H1 (cell line): Measurements from ENCODE around the gene KRTAP19-2. TPM values are rescaled to one million over a fixed set of nuclear protein-coding genes. Genes with fewer than 3 reads are reported as not detected.

Experiments used
- CTCF ChIA-PET: fragments of 300-600 bp; sonication (Branson Sonifier 250); formaldehyde crosslinking; loops from one replicate; lab custom pipeline; 2021; ENCODE audit not compliant: partially characterized antibody; lab: Charles Lee
- POLR2A ChIA-PET: fragments of 300-600 bp; sonication (Branson Sonifier 250); formaldehyde crosslinking; loops from one replicate; lab custom pipeline; 2021; ENCODE audit warnings: inconsistent platforms; ENCODE audit not compliant: partially characterized antibody; lab: Charles Lee
- DNase-seq, 2 experiments: peaks; one replicate each; pipeline versions ENCODE4 v3.0.0 to v3.0.0-alpha.2; 2010 to 2022; ENCODE audit warnings: low spot score in 2 of 2, low read depth in 1 of 2, mixed read lengths in 1 of 2
- FAIRE-seq: peaks from 2 replicates; lab custom pipeline; 2011; peaks lifted over from hg19 to GRCh38; lab: Jason Lieb, UNC
- H2AFZ ChIP-seq: 2 replicates; pipeline ENCODE4 v1.8.1; 2012; ENCODE audit warnings: low read length, inconsistent platforms
- H2AK5ac ChIP-seq: 2 replicates; pipeline ENCODE4 v1.6.1; 2013; ENCODE audit warnings: low read depth, low read length
- H2BK120ac ChIP-seq: replicated peaks from 2 replicates; pipeline ENCODE3; 2013; ENCODE audit warnings: low read depth, low read length, inconsistent platforms
- H2BK12ac ChIP-seq: 2 replicates; pipeline ENCODE4 v1.6.1; 2013; ENCODE audit warnings: low read depth, low read length
- H2BK15ac ChIP-seq: 2 replicates; pipeline ENCODE4 v1.6.1; 2013; ENCODE audit warnings: low read length
- H2BK20ac ChIP-seq: 2 replicates; pipeline ENCODE4 v1.6.1; 2013; ENCODE audit warnings: low read length
- H2BK5ac ChIP-seq: 2 replicates; pipeline ENCODE4 v1.6.1; 2013; ENCODE audit warnings: low read depth, low read length
- H3K14ac ChIP-seq: 2 replicates; pipeline ENCODE4 v1.6.1; 2013; ENCODE audit warnings: inconsistent platforms; ENCODE audit not compliant: insufficient read length
- H3K18ac ChIP-seq: 2 replicates; pipeline ENCODE4 v1.6.1; 2013; ENCODE audit warnings: low read length; ENCODE audit errors: extremely low read depth
- H3K23ac ChIP-seq: 2 replicates; pipeline ENCODE4 v1.6.1; 2013; ENCODE audit warnings: inconsistent platforms; ENCODE audit not compliant: insufficient read length
- H3K23me2 ChIP-seq: 2 replicates; pipeline ENCODE4 v1.6.1; 2013; ENCODE audit warnings: low read depth, low read length
- H3K27ac ChIP-seq: 2 replicates; pipeline ENCODE4 v1.6.1; 2011; ENCODE audit warnings: low read depth, low read length, inconsistent platforms
- H3K27me3 ChIP-seq, 4 experiments: replicated peaks in 1 of 4; 1 replicate in 1 of 4; 2 replicates in 3 of 4; pipeline versions ENCODE4 v1.6.1 to v1.8.1; 2011 to 2013; ENCODE audit warnings: low read length in 3 of 4, mild to moderate bottlenecking in 3 of 4, inconsistent platforms in 2 of 4, mixed read lengths in 2 of 4, moderate library complexity in 1 of 4; ENCODE audit not compliant: control insufficient read depth in 3 of 4, insufficient read depth in 3 of 4; ENCODE audit errors: extremely low read depth in 1 of 4
- H3K36me3 ChIP-seq, 4 experiments: 2 replicates each; pipeline versions ENCODE4 v1.6.1 to v1.8.1; 2011 to 2013; ENCODE audit warnings: mild to moderate bottlenecking in 4 of 4, low read length in 3 of 4, moderate library complexity in 2 of 4, control low read depth in 1 of 4, inconsistent platforms in 1 of 4; ENCODE audit not compliant: insufficient read depth in 4 of 4, control insufficient read depth in 2 of 4
- H3K4ac ChIP-seq: replicated peaks from 2 replicates; pipeline ENCODE3; 2013; ENCODE audit warnings: low read length, low read depth, mixed read lengths, inconsistent platforms; ENCODE audit not compliant: insufficient read length
- H3K4me1 ChIP-seq, 4 experiments: replicated peaks in 1 of 4; 1 replicate in 1 of 4; 2 replicates in 3 of 4; pipeline versions ENCODE4 v1.6.1 to v1.8.1; 2011 to 2013; ENCODE audit warnings: low read length in 3 of 4, inconsistent platforms in 2 of 4, mixed read lengths in 1 of 4; ENCODE audit not compliant: insufficient read depth in 4 of 4, control insufficient read depth in 3 of 4
- H3K4me2 ChIP-seq, 2 experiments: 2 replicates each; pipeline versions ENCODE4 v1.6.1 to v1.8.1; 2011 to 2013; ENCODE audit warnings: low read depth in 2 of 2, low read length in 2 of 2, control low read depth in 1 of 2, inconsistent platforms in 1 of 2, mild to moderate bottlenecking in 1 of 2; ENCODE audit not compliant: insufficient read depth in 1 of 2
- H3K4me3 ChIP-seq, 4 experiments: fragments of 200-600, 300-600 bp in 1 of 4; sonication (generic), shearing (Covaris generic), sonication (Bioruptor Twin) in 1 of 4; 2 replicates each; pipeline versions ENCODE4 v1.5.1 to v1.8.1; 2011 to 2016; ENCODE audit warnings: low read length in 4 of 4, low read depth in 3 of 4, control low read depth in 2 of 4, inconsistent platforms in 2 of 4, mild to moderate bottlenecking in 2 of 4, mixed read lengths in 1 of 4, moderate library complexity in 1 of 4; ENCODE audit not compliant: insufficient read depth in 2 of 4; ENCODE audit errors: extremely low read depth in 1 of 4
- H3K56ac ChIP-seq: replicated peaks from 2 replicates; pipeline ENCODE3; 2013; ENCODE audit warnings: low read depth, mild to moderate bottlenecking, mixed read lengths, low read length, inconsistent platforms; ENCODE audit not compliant: insufficient read length
- H3K79me1 ChIP-seq: 2 replicates; pipeline ENCODE4 v1.6.1; 2013; ENCODE audit warnings: low read depth, low read length, control low read depth
- H3K79me2 ChIP-seq, 2 experiments: 2 replicates each; pipeline versions ENCODE4 v1.6.1 to v1.8.1; 2012 to 2013; ENCODE audit warnings: low read length in 2 of 2, mild to moderate bottlenecking in 2 of 2, inconsistent platforms in 1 of 2; ENCODE audit not compliant: insufficient read depth in 2 of 2, control insufficient read depth in 1 of 2
- H3K9ac ChIP-seq, 4 experiments: replicated peaks in 1 of 4; 1 replicate in 1 of 4; 2 replicates in 3 of 4; pipeline versions ENCODE4 v1.6.1 to v1.8.1; 2011 to 2013; ENCODE audit warnings: low read depth in 3 of 4, low read length in 3 of 4, control low read depth in 2 of 4, mild to moderate bottlenecking in 2 of 4, moderate library complexity in 2 of 4, inconsistent platforms in 1 of 4; ENCODE audit errors: extremely low read depth in 1 of 4
- H3K9me3 ChIP-seq, 2 experiments: 2 replicates each; pipeline versions ENCODE4 v1.6.1 to v1.8.1; 2012 to 2013; ENCODE audit warnings: mild to moderate bottlenecking in 2 of 2, moderate library complexity in 2 of 2, control low read depth in 1 of 2, inconsistent platforms in 1 of 2, low read depth in 1 of 2, low read length in 1 of 2, mixed read lengths in 1 of 2; ENCODE audit not compliant: insufficient read depth in 2 of 2
- H4K20me1 ChIP-seq, 2 experiments: replicated peaks in 1 of 2; 2 replicates each; pipeline versions ENCODE3 to v1.8.1; 2011 to 2013; ENCODE audit warnings: inconsistent platforms in 2 of 2, low read length in 2 of 2, mild to moderate bottlenecking in 1 of 2; ENCODE audit not compliant: insufficient read depth in 2 of 2, control insufficient read depth in 1 of 2
- H4K5ac ChIP-seq: 2 replicates; pipeline ENCODE4 v1.6.1; 2013; ENCODE audit warnings: low read length, low read depth, mixed read lengths, inconsistent platforms; ENCODE audit not compliant: insufficient read length
- H4K8ac ChIP-seq: 2 replicates; pipeline ENCODE4 v1.8.0; 2013; ENCODE audit warnings: mild to moderate bottlenecking, moderate library complexity, low read length, inconsistent platforms; ENCODE audit not compliant: insufficient read depth; ENCODE audit errors: extremely low read depth
- H4K91ac ChIP-seq: replicated peaks from 2 replicates; pipeline ENCODE3; 2013; ENCODE audit warnings: low read length, mixed read lengths, inconsistent platforms; ENCODE audit not compliant: insufficient read length
- CHD1 ChIP-seq: IDR thresholded peaks from 2 replicates; pipeline ENCODE4 v1.6.1; 2012; ENCODE audit warnings: low read depth, low read length, improper control_type of control experiment
- CTBP2 ChIP-seq: IDR thresholded peaks from 2 replicates; pipeline ENCODE4 v1.7.0; 2011; ENCODE audit warnings: borderline replicate concordance, mild to moderate bottlenecking, moderate library complexity, mixed read lengths, low read length; ENCODE audit not compliant: insufficient read depth, insufficient read length
- KDM5A ChIP-seq: fragments of 200-600 bp; IDR thresholded peaks from 2 replicates; pipeline ENCODE4 v1.7.1; 2012; ENCODE audit warnings: mild to moderate bottlenecking, low read length, inconsistent platforms, mixed read lengths
- NRF1 ChIP-seq: IDR thresholded peaks from 2 replicates; pipeline ENCODE4 v1.6.1; 2011; ENCODE audit warnings: mild to moderate bottlenecking, low read depth, low read length, improper control_type of control experiment
- RNF2 ChIP-seq: fragments of 200-900, 300-1000 bp; sonication (generic); IDR thresholded peaks from 2 replicates; pipeline ENCODE4 v1.7.1; 2016; ENCODE audit warnings: borderline replicate concordance, low read depth, mild to moderate bottlenecking, antibody characterized with exemption, low read length; ENCODE audit not compliant: poor library complexity, severe bottlenecking; ENCODE audit errors: missing control alignments
- SIRT6 ChIP-seq: IDR thresholded peaks from one replicate; pipeline ENCODE4 v1.7.1; 2012; ENCODE audit warnings: low read length, inconsistent platforms
- TCF12 ChIP-seq: IDR thresholded peaks from 2 replicates; pipeline ENCODE4 v1.6.1; 2011; ENCODE audit warnings: low read depth, mild to moderate bottlenecking, low read length
- TEAD4 ChIP-seq: IDR thresholded peaks from 2 replicates; pipeline ENCODE4 v1.6.1; 2012; ENCODE audit warnings: low read depth, low read length, inconsistent platforms, mixed read lengths
- WGBS, 2 experiments: shearing (Covaris generic) in 1 of 2; methylation state at CpG; one replicate each; pipeline versions ENCODE4 v1.1.6 to v1.1.7; 2013 to 2015; ENCODE audit warnings: low lambda C conversion rate in 2 of 2, mixed read lengths in 2 of 2, inconsistent platforms in 1 of 2, low coverage in 1 of 2, missing lambda C conversion rate in 1 of 2; ENCODE audit not compliant: insufficient replicate concordance in 2 of 2, insufficient coverage in 1 of 2, insufficient read length in 1 of 2; ENCODE audit errors: extremely low coverage in 1 of 2, missing lambda C conversion rate in 1 of 2; 5-methylcytosine and 5-hydroxymethylcytosine counted together
- polyA plus RNA-seq, 7 experiments: library from polyadenylated mRNA; depleted of rRNA in 3 of 7; stranded (reverse) in 5 of 7; unstranded in 2 of 7; fragments of >200 nt in 5 of 7; fragments of 200-250 nt in 2 of 7; gene quantifications; 1 replicate in 5 of 7; 2 replicates in 1 of 7; 4 replicates in 1 of 7; pipeline versions ENCODE4 v1.2.1 to v1.2.3, GENCODE V29; 2011 to 2013; ENCODE audit warnings: missing spikeins in 2 of 7, mixed read lengths in 2 of 7
- total RNA-seq: library from RNA; stranded (reverse); fragmentation: NEBNext Ultra II Directional; extraction: Animal tissue kit (Norgen Biotek cat#: 25700); gene quantifications from 2 replicates; pipeline ENCODE4 v1.2.1, GENCODE V29; 2021
- TF ChIP-seq, protein P1 (sequence below), 3 experiments: IDR thresholded peaks; 1 replicate in 2 of 3; 2 replicates in 1 of 3; pipeline versions ENCODE4 v1.5.1 to v1.6.1; 2011; ENCODE audit warnings: low read length in 3 of 3, mild to moderate bottlenecking in 3 of 3, inconsistent platforms in 2 of 3, low read depth in 1 of 3, moderate library complexity in 1 of 3; ENCODE audit not compliant: insufficient read depth in 1 of 3; ENCODE audit errors: control extremely low read depth in 1 of 3
- TF ChIP-seq, protein P2 (sequence below): IDR thresholded peaks from 2 replicates; pipeline ENCODE4 v1.6.1; 2011; ENCODE audit warnings: low read length, improper control_type of control experiment

Gene KRTAP19-2
- total and polyA plus RNA-seq, 2 of the 8 experiments (the other 6 are each of a cell fraction or from before 2014, with no cell fraction given), result not detected

DNA sequence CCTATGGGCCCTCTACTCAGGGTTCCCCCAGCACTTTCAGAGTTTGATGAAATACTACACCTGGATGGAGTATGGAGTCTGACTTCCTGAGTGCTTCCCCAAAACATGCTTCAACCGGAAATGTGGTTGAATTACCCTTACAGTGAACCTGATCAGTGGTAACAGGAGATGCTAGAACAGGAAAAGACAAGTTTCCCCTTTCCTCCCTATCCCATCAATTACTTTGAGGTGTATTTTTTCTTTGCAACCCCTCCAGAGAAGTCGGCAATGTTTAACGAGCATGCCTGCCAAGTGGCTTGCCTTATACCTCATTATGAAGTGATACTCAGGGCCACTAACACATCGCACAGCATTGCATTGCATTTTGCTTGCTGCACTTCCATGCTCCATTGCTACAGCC is 40.2 kb downstream of the KRTAP19-2 start:
- no peak overlapping the region for H2BK5ac ChIP-seq
- no peaks in the 10 kb centered on the region for H3K79me2 ChIP-seq
- no peak overlapping the region for H3K9ac ChIP-seq
- H2AK5ac ChIP-seq, result no peak overlapping the region
- no peak overlapping the region for H2BK12ac ChIP-seq
- no peaks in the 10 kb centered on the region for H3K9me3 ChIP-seq
- H2BK20ac ChIP-seq, result no peak overlapping the region
- WGBS, 2 experiments, result 66% methylated on average over 4 of the region's 4 CpGs; no CpG with 5 or more reads in 1 of the 2 experiments
- H2BK120ac ChIP-seq, result no peak overlapping the region
- no peak overlapping the region for H3K4ac ChIP-seq
- H3K56ac ChIP-seq, result no peak overlapping the region
- no peak overlapping the region for H4K8ac ChIP-seq
- CTCF ChIA-PET, result interaction anchor here (1.4 kb wide), 1 partner anchor 13 kb away, joined by 3 read pairs; no protein-coding TSS in a partner anchor
- no peaks in the 10 kb centered on the region for H3K27me3 ChIP-seq
- H3K18ac ChIP-seq, result no peak overlapping the region
- DNase-seq (no peak), FAIRE-seq (no peak)
- no peak overlapping the region for H3K4me3 ChIP-seq
- H4K91ac ChIP-seq, result no peak overlapping the region
- H4K20me1 ChIP-seq, result no peaks in the 10 kb centered on the region
- H2BK15ac ChIP-seq, result no peak overlapping the region
- no peaks in the 10 kb centered on the region for H3K23me2 ChIP-seq
- no peaks in the 10 kb centered on the region for H3K79me1 ChIP-seq
- H3K36me3 ChIP-seq, result no peaks in the 10 kb centered on the region
- no peaks in the 10 kb centered on the region; a peak in 2 of 7 replicates for H3K4me1 ChIP-seq
- POLR2A ChIA-PET, result no interaction called here
- H3K14ac ChIP-seq, result no peak overlapping the region
- H3K4me2 ChIP-seq, result no peak overlapping the region
- no peak overlapping the region for H3K27ac ChIP-seq
- H4K5ac ChIP-seq, result no peak overlapping the region
- no peak overlapping the region for H3K23ac ChIP-seq
- 0 out of 2 replicates have a peak overlapping the region, but pooled peaks have one; percentile 46 for H2AFZ ChIP-seq
- TF ChIP-seq CTBP2 (no peak), NRF1 (no peak), TEAD4 (no peak), TCF12 (no peak), KDM5A (no peak), RNF2 (no peak), CHD1 (no peak), SIRT6 (no peak)
- TF ChIP-seq, protein P1, sequence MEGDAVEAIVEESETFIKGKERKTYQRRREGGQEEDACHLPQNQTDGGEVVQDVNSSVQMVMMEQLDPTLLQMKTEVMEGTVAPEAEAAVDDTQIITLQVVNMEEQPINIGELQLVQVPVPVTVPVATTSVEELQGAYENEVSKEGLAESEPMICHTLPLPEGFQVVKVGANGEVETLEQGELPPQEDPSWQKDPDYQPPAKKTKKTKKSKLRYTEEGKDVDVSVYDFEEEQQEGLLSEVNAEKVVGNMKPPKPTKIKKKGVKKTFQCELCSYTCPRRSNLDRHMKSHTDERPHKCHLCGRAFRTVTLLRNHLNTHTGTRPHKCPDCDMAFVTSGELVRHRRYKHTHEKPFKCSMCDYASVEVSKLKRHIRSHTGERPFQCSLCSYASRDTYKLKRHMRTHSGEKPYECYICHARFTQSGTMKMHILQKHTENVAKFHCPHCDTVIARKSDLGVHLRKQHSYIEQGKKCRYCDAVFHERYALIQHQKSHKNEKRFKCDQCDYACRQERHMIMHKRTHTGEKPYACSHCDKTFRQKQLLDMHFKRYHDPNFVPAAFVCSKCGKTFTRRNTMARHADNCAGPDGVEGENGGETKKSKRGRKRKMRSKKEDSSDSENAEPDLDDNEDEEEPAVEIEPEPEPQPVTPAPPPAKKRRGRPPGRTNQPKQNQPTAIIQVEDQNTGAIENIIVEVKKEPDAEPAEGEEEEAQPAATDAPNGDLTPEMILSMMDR (IDR thresholded peaks at IDR 0.05; ENCODE audit: control extremely low read depth in 1 of 3, insufficient read depth in 1 of 3, low read depth in 1 of 3, low read length in 3 of 3), result no peak
- TF ChIP-seq, protein P2, sequence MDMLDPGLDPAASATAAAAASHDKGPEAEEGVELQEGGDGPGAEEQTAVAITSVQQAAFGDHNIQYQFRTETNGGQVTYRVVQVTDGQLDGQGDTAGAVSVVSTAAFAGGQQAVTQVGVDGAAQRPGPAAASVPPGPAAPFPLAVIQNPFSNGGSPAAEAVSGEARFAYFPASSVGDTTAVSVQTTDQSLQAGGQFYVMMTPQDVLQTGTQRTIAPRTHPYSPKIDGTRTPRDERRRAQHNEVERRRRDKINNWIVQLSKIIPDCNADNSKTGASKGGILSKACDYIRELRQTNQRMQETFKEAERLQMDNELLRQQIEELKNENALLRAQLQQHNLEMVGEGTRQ, result no peak
